ENCODE results near the gene DUSP22.

GRCh38 chr6:313087-313486, 20.8 kb downstream of the DUSP22 start:
- TF ChIP-seq CTCF (IDR thresholded peaks at IDR 0.05; ENCODE audit: low read depth, low read length, poor library complexity, severe bottlenecking) = no peak
- TF ChIP-seq EZH2phosphoT487 (IDR thresholded peaks at IDR 0.05; ENCODE audit: borderline replicate concordance, low read length) = no peak
